Iris pigment epithelial cell (primary cell): ENCODE measurements around the gene ZC3H12D.
"Not testable (repeated sequence)": the region's sequence is repeated elsewhere in the genome, so short reads cannot be mapped to it uniquely, and the experiment has no call there.

Source experiments
- DNase-seq: peaks from one replicate; pipeline ENCODE4 v3.0.0-alpha.2; 2011; ENCODE audit warnings: low read depth

Gene ZC3H12D

DNA sequence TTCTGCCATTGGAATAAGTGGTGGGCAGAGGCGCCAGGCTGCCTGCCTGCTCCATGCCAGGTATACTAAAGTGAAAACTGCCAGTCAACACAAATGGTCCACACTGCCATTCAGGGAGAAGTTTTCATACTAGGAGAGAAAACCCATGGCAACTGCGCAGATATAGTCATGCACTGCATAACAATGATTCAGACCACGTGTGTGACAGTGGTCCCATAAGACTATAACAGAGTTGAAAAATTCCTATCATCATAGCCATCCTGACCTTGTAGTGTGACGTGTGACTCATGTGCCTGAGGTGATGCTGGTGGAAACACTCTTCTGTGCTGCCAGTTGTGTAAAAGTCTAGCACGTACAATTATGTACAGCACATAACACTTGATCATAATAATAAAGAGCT, 25.1 kb downstream of the ZC3H12D start:
- no peak for DNase-seq

DNA sequence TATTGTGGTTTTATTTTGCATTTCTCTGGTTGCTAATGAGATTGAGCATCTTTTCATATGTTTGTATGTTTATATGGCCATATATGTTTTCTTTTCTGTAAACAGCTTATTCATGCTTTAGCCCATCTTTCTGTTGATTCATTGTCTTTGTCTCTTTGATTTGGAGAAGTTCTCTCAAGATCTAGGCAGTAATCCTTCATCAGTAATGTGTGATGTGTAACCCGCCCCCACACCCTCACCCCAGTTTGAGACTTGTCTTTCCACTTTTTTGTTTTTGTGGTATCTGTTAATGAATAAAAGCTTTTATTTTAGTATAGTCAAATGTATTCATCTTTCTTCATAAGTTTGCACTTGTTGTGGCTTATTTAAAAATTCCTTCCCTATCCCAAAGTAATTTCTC, 26.0 kb downstream of the ZC3H12D start:
- DNase-seq, result no peak

DNA sequence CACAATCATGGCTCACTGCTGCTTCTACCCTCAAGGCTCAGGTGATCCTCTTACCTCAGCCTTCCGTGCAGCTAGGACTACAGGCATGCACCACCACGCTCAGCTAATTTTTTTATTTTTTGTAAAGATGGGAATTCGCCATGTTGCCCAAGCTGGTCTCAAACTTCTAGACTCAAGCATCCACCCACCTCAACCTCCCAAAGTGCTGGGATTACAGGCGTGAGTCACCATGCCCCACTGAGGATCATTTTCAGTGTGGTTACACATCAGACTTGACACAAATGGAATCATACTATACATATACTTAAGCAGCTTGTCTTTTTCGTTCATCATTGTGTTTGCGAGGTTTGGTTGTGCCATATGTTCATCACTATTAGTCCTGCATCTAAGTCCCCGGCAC, 26.6 kb downstream of the ZC3H12D start:
- DNase-seq, result no peak

DNA sequence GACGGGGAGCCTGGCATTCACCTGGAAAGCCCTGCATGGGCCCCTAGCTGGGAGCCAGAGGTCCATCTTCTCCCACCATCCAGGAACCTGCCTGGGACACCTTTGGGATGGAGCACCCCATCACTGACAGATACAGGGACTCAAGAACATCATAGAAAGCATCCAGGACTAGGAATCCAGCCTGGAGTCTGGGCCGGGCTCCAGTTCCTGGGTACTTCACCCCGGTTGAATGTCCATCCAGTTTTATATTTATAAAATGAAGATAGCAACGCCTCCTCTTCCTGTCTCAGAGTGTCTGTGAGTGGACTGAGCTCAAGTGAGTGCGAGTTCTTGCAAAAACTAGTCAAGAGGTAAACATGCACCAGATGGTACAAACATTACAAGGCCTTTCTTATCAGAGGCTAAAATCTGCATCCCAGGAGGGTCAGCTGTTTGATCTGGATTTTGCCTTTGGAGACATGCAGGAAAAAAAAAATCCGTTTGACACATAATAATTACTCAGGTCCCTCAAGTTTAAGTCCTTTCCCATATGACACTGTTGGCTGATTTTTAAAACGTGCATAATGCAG, 27.4 kb downstream of the ZC3H12D start:
- peak; percentile 53 for DNase-seq

DNA sequence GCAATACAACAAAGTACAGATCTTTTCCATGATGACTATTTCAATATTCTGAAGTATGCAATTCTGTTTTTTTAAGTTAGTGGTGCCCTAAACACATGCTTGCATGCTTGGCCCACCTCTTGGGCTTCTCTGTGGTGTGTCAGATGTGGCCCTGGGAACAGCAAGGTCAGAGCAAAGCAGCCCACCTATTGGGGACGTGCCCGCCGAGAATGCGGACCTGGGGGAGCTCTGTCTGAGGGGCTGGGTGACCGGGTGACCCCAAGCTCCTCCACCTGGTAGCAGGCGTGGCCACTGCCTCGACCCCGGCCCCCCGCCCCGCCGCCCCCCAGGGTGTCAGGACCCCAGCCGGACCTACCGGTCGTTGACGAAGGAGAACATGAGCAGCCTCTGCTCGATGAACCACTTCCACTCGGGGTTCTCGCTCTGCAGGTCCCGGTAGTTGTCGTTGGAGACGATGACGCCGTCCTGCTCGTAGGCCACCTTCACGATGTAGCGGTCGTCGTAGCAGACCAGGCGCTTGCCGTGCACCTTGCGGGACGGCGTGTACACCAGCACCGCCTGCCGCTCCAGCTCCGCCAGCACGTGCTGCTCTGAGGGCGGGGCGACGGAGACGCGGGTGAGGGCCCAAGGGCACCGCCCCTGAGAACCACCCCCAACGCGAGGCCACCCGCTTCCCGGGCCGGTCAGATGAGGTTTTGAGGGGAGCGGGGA, 28.3 kb downstream of the ZC3H12D start:
- no peak for DNase-seq

DNA sequence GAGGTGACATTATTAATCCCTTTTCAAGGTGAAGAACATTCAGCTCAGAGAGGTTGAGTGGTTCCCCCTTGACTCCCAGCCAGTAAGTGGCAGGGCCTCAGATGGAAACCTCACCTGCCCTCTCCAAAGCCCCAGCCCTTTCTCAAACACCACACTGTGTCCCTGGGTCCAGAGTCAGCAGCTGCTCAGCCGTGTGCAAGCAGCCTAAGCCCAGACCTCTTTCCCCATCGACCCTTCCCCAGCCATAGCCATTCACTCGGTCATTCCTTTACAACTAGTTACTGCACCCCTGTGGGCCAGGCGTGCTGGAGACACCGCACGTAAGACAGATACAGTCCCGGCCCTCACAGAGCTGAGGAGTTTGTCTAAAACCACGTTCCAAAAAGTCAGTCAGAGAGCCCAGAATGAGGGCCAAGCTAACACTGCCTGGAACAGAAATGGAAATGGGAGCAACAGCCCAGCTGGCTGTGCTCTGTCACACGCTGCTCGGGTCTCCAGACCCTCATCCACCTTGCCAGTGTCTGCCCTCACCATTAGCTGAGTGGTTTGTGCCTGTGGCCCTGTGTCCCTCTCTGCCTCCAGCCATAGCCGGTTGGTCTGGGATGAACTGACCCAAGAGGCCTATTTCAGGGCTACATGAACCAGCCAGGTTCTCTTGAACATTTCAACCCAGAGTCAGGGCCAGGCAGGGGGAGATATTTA, 29.6 kb downstream of the ZC3H12D start:
- DNase-seq, result no peak

DNA sequence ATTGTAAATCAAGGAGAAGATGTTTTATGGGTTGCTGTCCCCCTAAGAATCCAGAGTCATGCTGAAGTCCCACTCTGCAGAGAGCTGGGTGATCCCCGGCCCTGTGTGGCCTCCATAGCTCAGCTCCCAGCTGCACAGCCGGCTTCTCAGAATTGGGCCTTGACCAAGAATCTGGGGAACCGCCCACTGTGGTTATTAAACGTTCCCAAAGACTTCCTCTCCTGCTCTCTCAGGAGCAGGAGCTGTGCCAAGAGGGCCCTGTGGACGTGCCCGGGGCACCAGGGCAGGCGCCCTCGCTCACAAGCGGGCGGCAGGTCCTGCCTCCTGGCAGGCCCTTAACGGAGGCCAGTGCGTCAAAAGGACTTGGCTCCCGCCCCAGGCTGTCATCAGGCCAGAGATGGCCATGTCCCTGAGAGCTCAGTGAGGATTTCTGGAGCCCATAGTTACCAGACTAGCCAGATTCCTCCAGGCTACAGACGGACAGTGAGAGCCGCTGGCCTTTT, 30.4 kb downstream of the ZC3H12D start:
- peak; percentile 79 for DNase-seq

DNA sequence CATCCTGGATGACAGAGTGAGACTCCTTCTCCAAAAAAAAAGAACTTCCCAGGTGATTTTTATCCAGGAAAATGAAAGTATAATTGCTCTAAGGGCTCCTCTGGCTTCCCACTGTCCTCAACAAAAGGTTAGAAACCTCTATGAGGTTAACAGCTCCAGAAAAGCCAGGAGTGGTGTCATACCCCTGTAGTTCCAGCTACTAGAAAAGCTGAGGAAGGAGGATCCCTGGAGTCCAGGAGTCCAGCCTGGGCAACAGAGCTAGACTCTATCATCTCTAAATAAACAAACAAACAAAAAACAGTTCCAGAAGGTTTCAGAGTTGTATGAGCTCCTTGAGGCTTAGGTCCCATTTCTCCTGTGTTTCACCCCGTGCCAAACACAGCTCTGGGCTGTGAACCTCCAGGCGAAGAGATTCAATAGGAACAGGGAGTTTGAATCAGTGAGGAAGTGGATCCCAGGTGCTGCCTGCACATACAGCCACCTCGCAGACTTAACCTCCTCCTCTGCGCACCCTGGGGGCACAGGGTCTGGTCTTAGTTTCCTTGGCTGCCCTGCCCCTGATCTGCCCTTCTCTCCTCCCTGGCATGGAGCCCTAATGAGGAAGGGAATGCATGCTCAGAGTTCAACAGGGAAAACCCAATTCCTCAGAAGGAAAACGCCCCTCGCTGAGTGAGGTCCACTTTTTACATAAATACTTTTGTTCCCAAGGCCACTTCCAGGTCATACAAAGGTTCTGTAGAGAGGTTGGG, 31.0 kb downstream of the ZC3H12D start:
- DNase-seq, result no peak

DNA sequence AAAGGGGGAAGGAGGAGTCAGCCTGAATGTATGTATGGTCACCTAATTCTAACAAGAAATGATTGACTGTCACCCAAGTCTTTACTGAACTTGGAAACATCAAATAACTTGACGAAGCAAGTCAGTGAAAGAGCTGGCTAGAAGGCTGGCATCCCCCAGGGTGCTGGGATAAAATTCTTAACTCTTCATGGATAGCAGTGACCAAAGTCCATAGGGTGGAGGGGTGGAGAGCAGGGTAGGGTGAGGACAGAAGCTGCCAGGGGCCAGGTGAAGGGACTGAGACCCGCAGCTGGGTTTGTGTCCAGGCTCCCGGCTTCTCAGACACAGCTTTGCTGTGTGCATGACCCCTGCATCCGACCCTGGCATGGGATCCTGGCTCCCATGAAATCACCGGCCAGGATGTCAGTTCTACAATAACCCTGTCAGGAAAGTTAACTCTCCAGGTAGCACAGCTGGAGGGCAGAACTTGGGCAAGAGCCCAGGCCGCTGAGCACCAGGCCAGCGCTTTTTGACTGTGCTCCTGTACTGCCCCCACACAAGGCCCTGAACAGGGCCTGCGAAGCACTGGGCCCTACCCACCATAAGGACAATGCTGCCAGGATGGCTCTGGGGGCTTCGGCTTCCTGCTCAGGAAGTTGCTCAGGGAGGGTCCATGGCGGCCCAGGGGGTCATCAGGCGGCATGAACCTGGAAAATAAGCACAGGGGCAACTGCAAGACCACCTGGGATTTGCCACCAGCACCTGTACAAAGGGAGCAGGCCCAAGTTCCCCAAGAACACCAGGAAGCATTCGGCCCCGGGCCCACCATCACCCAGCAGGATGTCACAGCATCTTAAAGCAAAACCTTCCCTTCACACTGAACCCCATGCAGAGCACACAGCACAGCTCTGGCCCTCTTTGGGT, 32.5 kb downstream of the ZC3H12D start:
- DNase-seq, result no peak

DNA sequence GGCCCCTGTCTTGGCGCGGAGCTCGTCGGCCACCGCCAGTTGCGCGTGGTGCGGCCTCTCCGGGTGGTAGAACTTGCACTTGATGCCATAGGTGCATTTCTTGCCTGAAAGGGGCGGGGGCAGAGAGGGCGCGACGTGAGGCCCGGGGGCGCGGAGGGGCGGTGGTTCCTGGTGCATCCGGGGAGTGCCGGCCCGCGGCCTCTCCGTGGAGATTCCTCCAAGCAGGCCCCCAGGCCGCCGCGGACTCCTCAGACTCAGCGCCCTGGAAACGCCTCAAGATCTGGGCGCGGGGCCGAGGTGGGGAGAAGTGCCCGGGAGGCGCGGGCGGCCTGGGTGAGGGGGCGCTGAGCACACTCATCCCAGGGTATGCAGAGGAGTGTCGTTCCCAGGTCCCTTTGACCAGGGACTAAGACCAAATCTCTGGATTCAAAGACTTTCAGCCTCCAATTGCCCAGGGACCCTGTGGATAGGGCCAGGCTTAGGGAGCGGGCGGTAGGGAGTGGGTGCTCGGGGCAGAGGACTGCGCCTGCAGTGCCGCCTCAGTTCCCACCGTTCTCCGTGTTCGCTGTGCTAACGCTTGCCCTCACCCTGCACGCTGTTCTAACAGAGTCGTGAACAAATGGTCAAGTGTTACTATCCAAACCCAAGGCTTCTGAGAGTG, 33.3 kb downstream of the ZC3H12D start:
- DNase-seq, result no peak

DNA sequence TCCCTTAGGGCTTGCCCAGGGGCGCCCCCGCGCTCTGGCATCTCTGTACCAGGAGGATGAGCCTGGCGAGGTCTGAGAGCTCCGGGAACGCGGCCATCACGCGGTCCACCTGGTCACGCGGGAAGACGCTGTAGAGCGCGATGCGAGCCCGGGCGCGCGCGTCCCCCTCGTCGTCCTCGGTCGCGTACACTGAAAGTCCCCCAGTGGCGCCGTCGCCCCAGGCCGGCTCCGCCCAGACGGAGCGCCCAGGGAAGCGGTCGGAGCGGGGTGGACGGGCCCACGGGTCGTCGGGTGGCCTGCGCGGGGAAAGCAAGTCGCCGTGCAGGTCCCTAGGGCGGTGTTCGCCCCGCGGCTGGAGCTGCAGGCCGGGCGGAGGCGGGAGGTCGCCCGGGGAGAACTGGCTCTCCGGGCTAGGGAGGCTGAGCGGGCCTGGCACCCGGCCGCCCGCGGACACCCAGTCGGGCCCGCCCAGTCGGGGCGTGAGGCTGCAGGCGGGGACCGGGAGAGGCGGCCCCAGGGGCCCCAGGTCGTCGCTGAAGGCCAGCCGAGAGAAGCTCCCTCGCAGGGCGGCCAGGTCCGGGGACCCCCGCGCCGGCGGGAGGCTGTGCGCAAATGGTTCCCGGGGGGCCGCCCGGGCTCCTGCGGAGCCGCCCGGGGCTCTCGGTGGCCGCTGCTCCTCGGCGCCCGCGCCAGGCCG, 34.0 kb downstream of the ZC3H12D start:
- DNase-seq, result no peak

DNA sequence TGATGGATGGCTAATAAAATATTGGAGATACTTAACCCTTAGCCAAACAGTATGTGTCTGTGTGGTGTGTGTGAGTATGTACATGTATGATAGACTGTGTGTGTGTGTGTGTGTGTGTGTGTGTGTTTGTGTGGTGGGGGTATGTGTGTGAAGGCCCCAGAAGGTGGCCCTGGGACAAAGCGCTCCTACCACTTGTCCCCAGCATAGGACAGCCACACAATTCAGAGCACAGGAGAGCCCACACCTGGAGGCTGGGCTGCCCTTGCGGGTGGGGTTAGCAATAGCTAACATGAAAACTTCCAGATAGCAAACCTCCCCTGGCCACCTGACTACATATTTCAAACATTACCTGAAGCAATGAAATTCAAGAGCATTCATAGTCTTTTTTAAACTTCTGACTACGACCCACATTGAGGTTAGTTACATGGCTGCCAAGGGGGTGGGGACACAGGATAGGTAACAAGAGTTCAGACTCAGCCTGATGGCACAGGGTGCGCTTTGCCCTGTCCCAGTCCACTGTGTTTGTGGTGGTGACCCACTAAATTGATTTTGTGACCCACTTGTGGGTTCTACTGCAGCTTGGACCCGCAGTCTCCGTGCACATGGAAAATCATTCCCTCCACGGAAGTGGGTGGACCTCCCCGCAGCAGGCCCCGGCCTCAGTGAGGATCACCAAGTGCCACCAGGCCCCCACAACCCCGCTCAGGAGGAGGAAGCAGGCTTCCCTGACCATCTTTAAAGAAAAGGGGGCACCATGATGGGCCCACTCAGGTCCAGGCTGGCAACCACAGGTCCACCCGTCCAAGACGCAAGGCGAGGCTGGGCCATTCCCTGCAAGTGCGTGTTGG, 34.8 kb downstream of the ZC3H12D start:
- no peak for DNase-seq

DNA sequence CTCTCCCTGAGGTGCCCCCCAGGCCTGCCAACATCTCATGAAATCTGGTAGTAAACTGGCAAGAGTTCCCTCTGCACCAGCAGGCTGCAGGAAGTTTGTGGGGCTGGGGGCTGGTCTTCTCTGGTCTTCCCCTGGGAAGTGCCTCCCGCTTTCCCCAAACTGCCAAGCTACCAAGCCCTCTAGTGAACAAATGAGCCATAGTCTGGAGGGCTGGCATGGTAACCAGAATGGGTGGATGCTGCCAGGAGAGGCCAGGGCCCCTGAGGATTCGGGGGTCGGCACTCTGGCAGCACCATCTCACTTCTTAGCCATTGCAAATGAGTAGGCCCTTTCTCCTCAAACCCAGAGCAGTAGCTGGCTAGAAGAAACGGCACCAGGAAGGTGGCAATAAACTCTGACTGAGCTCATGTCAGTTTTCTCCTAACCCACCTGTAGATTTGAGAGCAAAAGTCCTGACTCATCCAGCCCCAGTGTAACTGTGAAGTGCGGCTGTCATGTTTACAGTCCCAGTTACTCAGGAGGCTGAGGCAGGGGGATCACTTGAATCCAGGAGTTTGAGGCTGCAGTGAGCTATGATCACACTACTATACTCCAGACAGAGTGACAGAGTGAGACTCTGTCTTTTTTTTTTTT, 35.9 kb downstream of the ZC3H12D start:
- no peak for DNase-seq

DNA sequence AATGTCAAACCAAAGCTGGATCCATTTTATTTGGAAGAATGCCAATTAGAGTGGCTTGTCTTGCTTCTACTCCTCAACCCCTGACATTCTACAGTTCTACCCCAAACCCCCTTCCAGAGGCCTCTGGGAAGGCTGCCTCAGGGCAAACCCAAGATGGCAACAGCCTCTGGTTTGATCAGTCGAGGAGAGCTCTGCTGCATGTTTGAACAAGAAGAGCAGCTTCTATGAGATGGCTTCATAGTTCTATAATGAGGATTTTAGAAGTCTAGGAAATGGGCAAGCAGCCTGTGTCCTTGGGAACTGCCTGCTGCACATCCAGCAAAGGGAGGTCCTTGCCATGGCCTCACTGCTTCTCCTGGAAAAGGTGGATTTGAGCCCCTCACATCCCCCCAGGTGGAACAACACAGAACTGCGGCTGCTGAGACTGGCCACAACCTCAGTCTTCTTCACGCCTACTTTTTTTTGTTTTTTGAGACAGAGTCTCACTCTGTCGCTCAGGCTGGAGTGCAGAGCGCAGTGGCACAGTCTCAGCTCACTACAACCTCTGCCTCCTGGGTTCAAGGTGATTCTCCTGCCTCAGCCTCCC, 37.9 kb downstream of the ZC3H12D start:
- no peak for DNase-seq

DNA sequence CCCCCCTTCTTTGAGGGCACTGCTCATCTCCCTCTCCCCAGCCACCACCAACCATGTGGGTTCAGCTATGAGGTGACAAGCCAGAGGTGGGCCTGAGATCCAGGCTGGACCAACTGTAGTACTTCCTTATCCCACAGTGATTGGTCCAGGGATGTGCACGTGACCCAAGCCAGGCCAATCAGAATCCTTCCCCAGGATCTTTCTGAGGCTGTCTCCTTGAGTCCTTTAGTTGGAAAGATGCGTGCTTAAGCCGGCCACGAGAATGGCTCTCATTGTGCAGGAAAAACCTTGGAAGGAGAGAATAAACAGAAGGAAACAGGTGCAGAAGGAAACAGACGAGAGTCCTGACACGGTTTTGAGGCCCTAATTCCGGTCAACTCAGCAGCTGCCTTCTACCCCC, 39.2 kb downstream of the ZC3H12D start:
- no peak for DNase-seq

DNA sequence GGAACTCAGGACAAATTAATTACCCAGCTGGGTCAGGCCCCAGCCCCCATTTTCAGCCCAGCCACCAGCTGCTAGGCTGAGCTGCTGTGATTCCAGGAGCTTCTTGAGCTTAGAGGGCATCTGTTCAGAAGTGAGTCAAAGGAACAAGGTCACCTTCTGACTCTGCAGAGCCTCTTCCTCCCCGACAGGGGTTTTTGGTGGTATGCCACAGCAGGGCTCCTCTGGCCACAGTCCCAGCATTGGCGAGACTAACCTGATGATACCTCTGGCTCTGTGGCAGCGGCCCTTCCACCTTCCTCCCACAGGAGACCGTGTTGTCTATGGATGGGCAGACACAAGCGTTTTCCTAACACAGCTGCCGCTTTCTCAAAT, 39.7 kb downstream of the ZC3H12D start:
- no peak for DNase-seq

DNA sequence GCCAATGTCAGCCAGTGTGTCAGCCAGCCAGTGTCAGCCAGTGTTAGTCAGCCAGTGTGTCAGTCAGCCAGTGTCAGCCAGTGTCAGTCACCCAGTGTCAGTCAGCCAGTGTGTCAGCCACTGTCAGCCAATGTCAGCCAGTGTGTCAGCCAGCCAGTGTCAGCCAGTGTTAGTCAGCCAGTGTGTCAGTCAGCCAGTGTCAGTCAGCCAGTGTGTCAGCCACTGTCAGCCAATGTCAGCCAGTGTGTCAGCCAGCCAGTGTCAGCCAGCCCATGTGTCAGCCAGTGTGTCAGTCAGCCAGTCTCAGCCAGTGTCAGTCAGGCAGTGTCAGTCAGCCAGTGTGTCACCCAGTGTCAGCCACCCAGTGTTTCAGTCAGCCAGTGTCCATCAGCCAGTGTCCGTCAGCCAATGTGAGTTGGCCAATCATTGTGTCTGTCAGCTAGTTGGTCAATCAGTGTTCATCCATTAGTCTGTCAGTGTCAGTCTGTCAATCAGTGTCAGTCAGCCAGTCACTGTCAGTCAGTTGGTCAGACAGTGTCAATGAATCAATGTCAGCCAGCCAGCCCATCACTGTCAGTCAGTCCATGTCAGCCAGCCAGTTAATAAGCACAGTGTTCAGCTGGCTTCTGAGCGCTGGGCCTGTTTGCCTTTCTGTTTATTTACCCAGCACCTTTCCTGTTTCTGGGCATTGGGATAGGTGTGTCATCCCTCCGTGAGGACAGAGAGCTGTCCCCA, 40.3 kb downstream of the ZC3H12D start:
- DNase-seq, result not testable (repeated sequence)
